ENCODE results near the gene RANBP3L.

DNA sequence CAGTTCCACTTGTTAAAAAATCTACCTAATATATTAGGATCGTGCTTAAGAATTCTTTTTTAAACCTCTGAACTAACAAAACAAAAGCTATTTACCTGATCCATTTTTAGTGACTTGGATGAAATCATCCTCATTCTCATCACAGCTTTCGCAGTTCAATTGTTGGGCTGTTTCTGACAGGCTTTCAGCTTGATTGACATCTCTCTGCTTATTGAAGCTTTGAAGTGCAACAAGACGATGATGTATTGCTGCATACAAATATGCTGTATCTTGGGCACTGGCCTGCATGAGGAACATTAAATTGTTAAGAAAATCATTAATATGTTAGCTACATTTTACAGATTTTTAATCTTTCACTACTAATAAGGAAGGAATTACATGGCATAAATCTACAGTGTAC, 50.5 kb downstream of the RANBP3L start:
- TF ChIP-seq, protein P1, sequence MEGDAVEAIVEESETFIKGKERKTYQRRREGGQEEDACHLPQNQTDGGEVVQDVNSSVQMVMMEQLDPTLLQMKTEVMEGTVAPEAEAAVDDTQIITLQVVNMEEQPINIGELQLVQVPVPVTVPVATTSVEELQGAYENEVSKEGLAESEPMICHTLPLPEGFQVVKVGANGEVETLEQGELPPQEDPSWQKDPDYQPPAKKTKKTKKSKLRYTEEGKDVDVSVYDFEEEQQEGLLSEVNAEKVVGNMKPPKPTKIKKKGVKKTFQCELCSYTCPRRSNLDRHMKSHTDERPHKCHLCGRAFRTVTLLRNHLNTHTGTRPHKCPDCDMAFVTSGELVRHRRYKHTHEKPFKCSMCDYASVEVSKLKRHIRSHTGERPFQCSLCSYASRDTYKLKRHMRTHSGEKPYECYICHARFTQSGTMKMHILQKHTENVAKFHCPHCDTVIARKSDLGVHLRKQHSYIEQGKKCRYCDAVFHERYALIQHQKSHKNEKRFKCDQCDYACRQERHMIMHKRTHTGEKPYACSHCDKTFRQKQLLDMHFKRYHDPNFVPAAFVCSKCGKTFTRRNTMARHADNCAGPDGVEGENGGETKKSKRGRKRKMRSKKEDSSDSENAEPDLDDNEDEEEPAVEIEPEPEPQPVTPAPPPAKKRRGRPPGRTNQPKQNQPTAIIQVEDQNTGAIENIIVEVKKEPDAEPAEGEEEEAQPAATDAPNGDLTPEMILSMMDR (conservative IDR thresholded peaks at IDR 0.05; ENCODE audit: low read depth in 2 of 2): no peak
- no peak for TF ChIP-seq NANOG (IDR thresholded peaks at IDR 0.05; ENCODE audit: borderline replicate concordance)
- no peak for TF ChIP-seq POLR2AphosphoS5 (IDR thresholded peaks at IDR 0.05; ENCODE audit: low read depth)
- TF ChIP-seq, protein P2, sequence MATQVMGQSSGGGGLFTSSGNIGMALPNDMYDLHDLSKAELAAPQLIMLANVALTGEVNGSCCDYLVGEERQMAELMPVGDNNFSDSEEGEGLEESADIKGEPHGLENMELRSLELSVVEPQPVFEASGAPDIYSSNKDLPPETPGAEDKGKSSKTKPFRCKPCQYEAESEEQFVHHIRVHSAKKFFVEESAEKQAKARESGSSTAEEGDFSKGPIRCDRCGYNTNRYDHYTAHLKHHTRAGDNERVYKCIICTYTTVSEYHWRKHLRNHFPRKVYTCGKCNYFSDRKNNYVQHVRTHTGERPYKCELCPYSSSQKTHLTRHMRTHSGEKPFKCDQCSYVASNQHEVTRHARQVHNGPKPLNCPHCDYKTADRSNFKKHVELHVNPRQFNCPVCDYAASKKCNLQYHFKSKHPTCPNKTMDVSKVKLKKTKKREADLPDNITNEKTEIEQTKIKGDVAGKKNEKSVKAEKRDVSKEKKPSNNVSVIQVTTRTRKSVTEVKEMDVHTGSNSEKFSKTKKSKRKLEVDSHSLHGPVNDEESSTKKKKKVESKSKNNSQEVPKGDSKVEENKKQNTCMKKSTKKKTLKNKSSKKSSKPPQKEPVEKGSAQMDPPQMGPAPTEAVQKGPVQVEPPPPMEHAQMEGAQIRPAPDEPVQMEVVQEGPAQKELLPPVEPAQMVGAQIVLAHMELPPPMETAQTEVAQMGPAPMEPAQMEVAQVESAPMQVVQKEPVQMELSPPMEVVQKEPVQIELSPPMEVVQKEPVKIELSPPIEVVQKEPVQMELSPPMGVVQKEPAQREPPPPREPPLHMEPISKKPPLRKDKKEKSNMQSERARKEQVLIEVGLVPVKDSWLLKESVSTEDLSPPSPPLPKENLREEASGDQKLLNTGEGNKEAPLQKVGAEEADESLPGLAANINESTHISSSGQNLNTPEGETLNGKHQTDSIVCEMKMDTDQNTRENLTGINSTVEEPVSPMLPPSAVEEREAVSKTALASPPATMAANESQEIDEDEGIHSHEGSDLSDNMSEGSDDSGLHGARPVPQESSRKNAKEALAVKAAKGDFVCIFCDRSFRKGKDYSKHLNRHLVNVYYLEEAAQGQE (IDR thresholded peaks at IDR 0.05; ENCODE audit: unreplicated experiment): no peak
- no peak for TF ChIP-seq EZH2 (IDR thresholded peaks at IDR 0.05; ENCODE audit: low read depth, unreplicated experiment)
- TF ChIP-seq EZH2phosphoT487 (IDR thresholded peaks at IDR 0.05; ENCODE audit: unreplicated experiment): no peak

Data from GM23338 (cell line).